Fibroblast of the aortic adventitia (primary cell): ENCODE data around the gene ABCB9. TPM values are rescaled to one million over a fixed set of nuclear protein-coding genes. Genes with fewer than 3 reads are reported as not detected.

Experiments used
- DNase-seq: peaks from one replicate; pipeline ENCODE4 v3.0.0-alpha.2; 2010; ENCODE audit warnings: low read depth
- H3K4me3 ChIP-seq: 2 replicates; pipeline ENCODE4 v1.5.1; 2011; ENCODE audit warnings: low read depth, mild to moderate bottlenecking, control low read depth, low read length, moderate library complexity
- total RNA-seq: library from RNA; depleted of rRNA; stranded (reverse); fragments of >200 nt; gene quantifications from 2 replicates; pipeline ENCODE4 v1.2.3, GENCODE V29; 2012; ENCODE audit warnings: low replicate concordance
- TF ChIP-seq, protein P1 (sequence below): IDR thresholded peaks from 2 replicates; pipeline ENCODE4 v1.5.1; 2011; ENCODE audit warnings: mild to moderate bottlenecking, low read length, control low read depth, inconsistent platforms; ENCODE audit not compliant: insufficient read depth

Gene ABCB9
- total RNA-seq, 1 donor = 10.3 TPM

- TF ChIP-seq, protein P1, sequence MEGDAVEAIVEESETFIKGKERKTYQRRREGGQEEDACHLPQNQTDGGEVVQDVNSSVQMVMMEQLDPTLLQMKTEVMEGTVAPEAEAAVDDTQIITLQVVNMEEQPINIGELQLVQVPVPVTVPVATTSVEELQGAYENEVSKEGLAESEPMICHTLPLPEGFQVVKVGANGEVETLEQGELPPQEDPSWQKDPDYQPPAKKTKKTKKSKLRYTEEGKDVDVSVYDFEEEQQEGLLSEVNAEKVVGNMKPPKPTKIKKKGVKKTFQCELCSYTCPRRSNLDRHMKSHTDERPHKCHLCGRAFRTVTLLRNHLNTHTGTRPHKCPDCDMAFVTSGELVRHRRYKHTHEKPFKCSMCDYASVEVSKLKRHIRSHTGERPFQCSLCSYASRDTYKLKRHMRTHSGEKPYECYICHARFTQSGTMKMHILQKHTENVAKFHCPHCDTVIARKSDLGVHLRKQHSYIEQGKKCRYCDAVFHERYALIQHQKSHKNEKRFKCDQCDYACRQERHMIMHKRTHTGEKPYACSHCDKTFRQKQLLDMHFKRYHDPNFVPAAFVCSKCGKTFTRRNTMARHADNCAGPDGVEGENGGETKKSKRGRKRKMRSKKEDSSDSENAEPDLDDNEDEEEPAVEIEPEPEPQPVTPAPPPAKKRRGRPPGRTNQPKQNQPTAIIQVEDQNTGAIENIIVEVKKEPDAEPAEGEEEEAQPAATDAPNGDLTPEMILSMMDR = no peak
- no peak for DNase-seq
- H3K4me3 ChIP-seq = no peak overlapping the region
Observed at GRCh38 chr12:122927756-122928403, 38.4 kb downstream of the ABCB9 start.

GRCh38 chr12:122921917-122922316 lies 44.3 kb downstream of the ABCB9 start:
- H3K4me3 ChIP-seq = no peak overlapping the region
- TF ChIP-seq, protein P1 = no peak
- DNase-seq = no peak

GRCh38 chr12:122920687-122921086 lies 45.6 kb downstream of the ABCB9 start:
- TF ChIP-seq, protein P1 = no peak
- DNase-seq = no peak
- H3K4me3 ChIP-seq = no peak overlapping the region

- no peak overlapping the region for H3K4me3 ChIP-seq
- no peak for DNase-seq
- TF ChIP-seq, protein P1 = no peak
Observed at GRCh38 chr12:122918827-122919226, 47.4 kb downstream of the ABCB9 start.

- DNase-seq = peak; percentile 81
- H3K4me3 ChIP-seq = no peak overlapping the region
- TF ChIP-seq, protein P1 = no peak
Observed at GRCh38 chr12:122917507-122918121, 48.6 kb downstream of the ABCB9 start.

DNA sequence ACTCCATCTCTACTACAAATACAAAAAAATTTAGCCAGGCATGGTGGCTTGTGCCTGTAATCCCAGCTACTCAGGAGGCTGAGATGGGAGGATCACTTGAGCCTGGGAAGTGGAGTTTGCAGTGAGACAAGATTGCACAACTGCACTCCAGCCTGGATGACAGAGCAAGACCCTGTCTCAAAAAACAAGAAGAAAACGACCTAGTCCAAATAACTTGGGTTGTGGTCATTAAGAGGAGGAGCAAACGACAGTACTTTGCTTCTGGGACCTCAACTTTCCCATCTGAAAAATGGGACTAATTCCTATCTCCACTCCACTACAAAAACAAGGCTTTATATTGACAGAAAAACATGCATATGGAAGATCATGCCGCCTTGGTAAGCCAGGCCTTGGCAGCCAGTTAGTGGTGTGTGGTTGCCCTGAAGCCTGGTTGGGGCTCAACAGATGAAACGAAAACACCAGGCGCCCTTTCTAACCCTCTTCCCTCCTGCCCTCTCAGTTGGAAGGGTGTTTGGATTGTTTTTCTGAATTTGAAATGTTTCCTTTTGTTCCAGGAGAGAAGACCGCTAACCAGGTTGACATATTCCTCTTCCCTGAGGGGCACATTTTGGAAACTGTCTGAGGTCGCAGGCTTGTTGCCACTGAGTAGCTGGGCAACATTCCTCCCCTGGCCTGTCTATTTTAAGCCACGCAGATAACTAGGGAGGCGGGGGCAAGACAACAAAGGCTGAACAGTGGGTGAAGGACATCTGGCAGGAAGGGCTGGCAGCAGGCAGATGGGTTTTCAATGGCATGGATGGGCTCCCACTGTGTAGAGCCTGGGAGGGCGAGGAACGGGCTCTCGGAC lies 56.6 kb downstream of the ABCB9 start:
- H3K4me3 ChIP-seq = no peak overlapping the region
- DNase-seq = no peak
- TF ChIP-seq, protein P1 = no peak
